WTC11 (cell line): Measurements from ENCODE around the gene COX10.

Experiments
- CTCF ChIP-seq: fragments of 200-600 bp; IDR thresholded peaks from 2 replicates; pipeline ENCODE4 v1.8.0; 2022; ENCODE audit warnings: antibody characterized with exemption
- PREB ChIP-seq: sonication (generic); formaldehyde crosslinking; IDR thresholded peaks from 2 replicates; pipeline ENCODE4 v1.8.1; 2022; ENCODE audit warnings: mild to moderate bottlenecking, missing genetic modification reagents, moderate library complexity, borderline replicate concordance
- TEAD4 ChIP-seq: sonication (generic); formaldehyde crosslinking; IDR thresholded peaks from 2 replicates; pipeline ENCODE4 v1.8.0; 2022; ENCODE audit warnings: mild to moderate bottlenecking, missing genetic modification reagents
- ZNF425 ChIP-seq: fragments of 250-450 bp; sonication (Bioruptor Pico); conservative IDR thresholded peaks from 2 replicates; pipeline ENCODE4 v1.9.0; 2021; ENCODE audit warnings: mild to moderate bottlenecking

GRCh38 chr17:14037453-14037852 is 31.9 kb upstream of the COX10 start:
- TF ChIP-seq TEAD4 (CRISPR knock-in tag), result no peak
- no peak for TF ChIP-seq PREB (CRISPR knock-in tag)
- no peak for TF ChIP-seq CTCF
- TF ChIP-seq ZNF425, result no peak
